Measurements from ENCODE around the gene HDAC11. TPM values are rescaled to one million over a fixed set of nuclear protein-coding genes. Genes with fewer than 3 reads are reported as not detected.

HDAC11 gene
- total RNA-seq, 2 donors from 2014 or later = 27.6 to 36.0 TPM

GRCh38 chr3:13463618-13464400 lies 16.3 kb upstream of the HDAC11 start:
- ATAC-seq (no peak), DNase-seq (no peak)
- intact Hi-C loops (cut with DNase I) = no loop called here

GRCh38 chr3:13465236-13465873 lies 14.8 kb upstream of the HDAC11 start:
- ATAC-seq (no peak), DNase-seq (no peak)
- intact Hi-C loops (cut with DNase I) = no loop called here

- DNase-seq = no peak
- ATAC-seq = no peak
- intact Hi-C loops (cut with DNase I) = no loop called here
These were observed 13.3 kb upstream of the HDAC11 start for GRCh38 chr3:13466781-13467180.

- intact Hi-C loops (cut with DNase I) = no loop called here
- ATAC-seq (no peak), DNase-seq (no peak)
These were observed 9.1 kb upstream of the HDAC11 start for GRCh38 chr3:13470894-13471574.

- ATAC-seq (no peak), DNase-seq (no peak)
- intact Hi-C loops (cut with DNase I) = no loop called here
These were observed 7.8 kb upstream of the HDAC11 start for GRCh38 chr3:13472286-13472685.

- ATAC-seq = no peak
- intact Hi-C loops (cut with DNase I) = no loop called here
- DNase-seq = no peak
These were observed 7.1 kb upstream of the HDAC11 start for GRCh38 chr3:13473020-13473419.

GRCh38 chr3:13474021-13474420 lies 6.1 kb upstream of the HDAC11 start:
- no peak for ATAC-seq
- DNase-seq = no peak
- intact Hi-C loops (cut with DNase I) = no loop called here

- ATAC-seq = no peak
- intact Hi-C loops (cut with DNase I) = no loop called here
- no peak for DNase-seq
These were observed 5.3 kb upstream of the HDAC11 start for GRCh38 chr3:13474776-13475303.

- DNase-seq (no peak), ATAC-seq (no peak)
- intact Hi-C loops (cut with DNase I) = no loop called here
These were observed 4.1 kb upstream of the HDAC11 start for GRCh38 chr3:13475871-13476590.

GRCh38 chr3:13477943-13478342 lies 2.2 kb upstream of the HDAC11 start:
- intact Hi-C loops (cut with DNase I) = no loop called here
- DNase-seq (no peak), ATAC-seq (no peak)

- DNase-seq (peak; percentile 59), ATAC-seq (peak; percentile 32 to 55)
- intact Hi-C loops (cut with DNase I) = no loop called here
These were observed 849 bp upstream of the HDAC11 start for GRCh38 chr3:13479332-13479581.

GRCh38 chr3:13480340-13481318 lies 523 bp downstream of the HDAC11 start:
- peak; percentile 53 for DNase-seq
- intact Hi-C loops (cut with DNase I) = no loop called here
- ATAC-seq = peak; percentile 14 to 36

GRCh38 chr3:13482106-13482690 lies 2.1 kb downstream of the HDAC11 start:
- intact Hi-C loops (cut with DNase I) = no loop called here
- DNase-seq (no peak), ATAC-seq (no peak)

- no peak for ATAC-seq
- intact Hi-C loops (cut with DNase I) = no loop called here
- DNase-seq = no peak
These were observed 3.2 kb downstream of the HDAC11 start for GRCh38 chr3:13483286-13483685.

- ATAC-seq = no peak
- intact Hi-C loops (cut with DNase I) = no loop called here
- DNase-seq = no peak
These were observed 4.0 kb downstream of the HDAC11 start for GRCh38 chr3:13483988-13484695.

- ATAC-seq (peak; percentile 86 to 89), DNase-seq (peak; percentile 86)
- intact Hi-C loops (cut with DNase I) = no loop called here
These were observed 4.9 kb downstream of the HDAC11 start for GRCh38 chr3:13484851-13485590.
